ENCODE measurements around the gene SIK3. TPM values are rescaled to one million over a fixed set of nuclear protein-coding genes. Genes with fewer than 3 reads are reported as not detected.

SIK3 gene
- total RNA-seq, 4 donors from 2014 or later: 45.0 to 70.2 (median 48.8) TPM

DNA sequence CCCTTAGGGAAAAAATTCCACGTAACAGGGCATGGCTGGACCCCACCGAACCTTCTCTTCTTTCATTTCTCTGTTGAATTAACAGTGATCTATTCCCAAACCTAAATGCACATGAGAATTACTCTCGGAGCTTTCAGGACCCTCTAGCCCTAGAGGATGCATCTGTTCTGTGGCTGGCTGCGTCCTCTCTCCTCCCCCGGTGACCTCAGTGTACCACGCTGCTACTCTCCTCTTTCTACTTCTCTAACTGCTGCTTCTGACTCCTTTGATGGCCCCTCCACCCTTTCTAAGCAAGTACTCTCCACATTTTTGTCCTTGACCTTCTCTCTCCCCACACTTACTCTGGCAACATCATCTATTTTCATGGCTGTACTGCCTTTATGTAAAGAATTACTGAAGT is 248.7 kb downstream of the SIK3 start:
- Histone ChIP-seq H3K9me3 (no peaks in the 10 kb centered on the region), H3K27me3 (no peaks in the 10 kb centered on the region), H3K36me3 (peaks cover 0 to 67% (median 20%) of the 10 kb centered on the region in 3 donors), H3K4me3 (no peak overlapping the region), H3K4me1 (peaks cover 0 to 36% (median 30%) of the 10 kb centered on the region in 4 donors), H3K27ac (no peak overlapping the region)
- 87 to 93% methylated on average over 6 of the region's 6 CpGs for WGBS, 2 donors
- TF ChIP-seq POLR2A (IDR thresholded peaks at IDR 0.05) (no peak), EP300 (IDR thresholded peaks at IDR 0.05) (no peak)
- TF ChIP-seq, protein P1, sequence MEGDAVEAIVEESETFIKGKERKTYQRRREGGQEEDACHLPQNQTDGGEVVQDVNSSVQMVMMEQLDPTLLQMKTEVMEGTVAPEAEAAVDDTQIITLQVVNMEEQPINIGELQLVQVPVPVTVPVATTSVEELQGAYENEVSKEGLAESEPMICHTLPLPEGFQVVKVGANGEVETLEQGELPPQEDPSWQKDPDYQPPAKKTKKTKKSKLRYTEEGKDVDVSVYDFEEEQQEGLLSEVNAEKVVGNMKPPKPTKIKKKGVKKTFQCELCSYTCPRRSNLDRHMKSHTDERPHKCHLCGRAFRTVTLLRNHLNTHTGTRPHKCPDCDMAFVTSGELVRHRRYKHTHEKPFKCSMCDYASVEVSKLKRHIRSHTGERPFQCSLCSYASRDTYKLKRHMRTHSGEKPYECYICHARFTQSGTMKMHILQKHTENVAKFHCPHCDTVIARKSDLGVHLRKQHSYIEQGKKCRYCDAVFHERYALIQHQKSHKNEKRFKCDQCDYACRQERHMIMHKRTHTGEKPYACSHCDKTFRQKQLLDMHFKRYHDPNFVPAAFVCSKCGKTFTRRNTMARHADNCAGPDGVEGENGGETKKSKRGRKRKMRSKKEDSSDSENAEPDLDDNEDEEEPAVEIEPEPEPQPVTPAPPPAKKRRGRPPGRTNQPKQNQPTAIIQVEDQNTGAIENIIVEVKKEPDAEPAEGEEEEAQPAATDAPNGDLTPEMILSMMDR (IDR thresholded peaks at IDR 0.05): no peak
- no peak for DNase-seq (ENCODE audit: low spot score in 2 of 2)

- peaks cover 0 to 32% (median 28%) of the 10 kb centered on the region in 4 donors for H3K4me1 ChIP-seq
- H3K4me3 ChIP-seq: no peak overlapping the region
- no peaks in the 10 kb centered on the region for H3K27me3 ChIP-seq
- TF ChIP-seq, protein P1 (IDR thresholded peaks at IDR 0.05): no peak
- no peak for TF ChIP-seq POLR2A (IDR thresholded peaks at IDR 0.05)
- no peak for TF ChIP-seq EP300 (IDR thresholded peaks at IDR 0.05)
- no peak for DNase-seq (ENCODE audit: low spot score in 2 of 2)
- WGBS, 2 donors: 95 to 97% methylated on average over 12 of the region's 12 CpGs
- peaks cover 0 to 66% (median 20%) of the 10 kb centered on the region in 3 donors for H3K36me3 ChIP-seq
- no peaks in the 10 kb centered on the region for H3K9me3 ChIP-seq
- no peak overlapping the region for H3K27ac ChIP-seq
Measured at GRCh38 chr11:116849060-116849459, 249.2 kb downstream of the SIK3 start.

GRCh38 chr11:116847612-116848011 is 250.6 kb downstream of the SIK3 start:
- TF ChIP-seq POLR2A (IDR thresholded peaks at IDR 0.05) (no peak), EP300 (IDR thresholded peaks at IDR 0.05) (no peak)
- TF ChIP-seq, protein P1 (IDR thresholded peaks at IDR 0.05): no peak
- no peaks in the 10 kb centered on the region for H3K9me3 ChIP-seq
- peaks cover 3 to 71% (median 20%) of the 10 kb centered on the region in 3 donors for H3K36me3 ChIP-seq
- H3K4me1 ChIP-seq: peaks cover 0 to 18% (median 16%) of the 10 kb centered on the region in 4 donors
- DNase-seq (ENCODE audit: low spot score in 2 of 2): no peak
- H3K27me3 ChIP-seq: no peaks in the 10 kb centered on the region
- H3K4me3 ChIP-seq: no peak overlapping the region
- WGBS, 2 donors: 96% methylated on average over 4 of the region's 4 CpGs
- no peak overlapping the region for H3K27ac ChIP-seq

DNA sequence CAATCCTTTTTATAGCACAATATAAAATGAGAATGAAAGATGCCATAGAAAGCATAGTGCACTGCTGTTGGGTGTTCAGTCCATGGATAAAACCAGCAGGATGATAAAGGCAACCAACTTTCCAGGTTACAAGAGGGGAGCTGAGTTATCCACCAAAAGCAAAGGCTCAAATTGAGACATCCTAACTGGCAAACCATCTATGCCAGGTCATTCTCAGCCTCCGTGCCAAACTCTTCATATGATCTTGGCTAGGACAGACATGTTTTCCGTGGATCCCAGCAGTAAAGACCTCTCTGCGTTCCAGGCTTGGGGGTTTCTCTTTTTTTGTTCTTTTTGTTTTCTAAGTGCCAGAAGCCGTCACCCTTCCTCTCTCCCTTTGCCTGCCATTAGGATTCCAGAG is 253.5 kb downstream of the SIK3 start:
- Histone ChIP-seq H3K27ac (peak overlapping the region in 2 of 4 donors; percentile 7 to 48), H3K4me1 (peaks cover 0 to 13% (median 6%) of the 10 kb centered on the region in 4 donors), H3K27me3 (no peaks in the 10 kb centered on the region), H3K9me3 (no peaks in the 10 kb centered on the region), H3K36me3 (peaks cover 3 to 71% (median 20%) of the 10 kb centered on the region in 3 donors), H3K4me3 (no peak overlapping the region)
- TF ChIP-seq, protein P1 (IDR thresholded peaks at IDR 0.05): no peak
- TF ChIP-seq POLR2A (IDR thresholded peaks at IDR 0.05) (no peak), EP300 (IDR thresholded peaks at IDR 0.05) (no peak)
- 71 to 75% methylated on average over 4 of the region's 4 CpGs for WGBS, 2 donors
- DNase-seq (ENCODE audit: low spot score in 2 of 2): no peak

DNA sequence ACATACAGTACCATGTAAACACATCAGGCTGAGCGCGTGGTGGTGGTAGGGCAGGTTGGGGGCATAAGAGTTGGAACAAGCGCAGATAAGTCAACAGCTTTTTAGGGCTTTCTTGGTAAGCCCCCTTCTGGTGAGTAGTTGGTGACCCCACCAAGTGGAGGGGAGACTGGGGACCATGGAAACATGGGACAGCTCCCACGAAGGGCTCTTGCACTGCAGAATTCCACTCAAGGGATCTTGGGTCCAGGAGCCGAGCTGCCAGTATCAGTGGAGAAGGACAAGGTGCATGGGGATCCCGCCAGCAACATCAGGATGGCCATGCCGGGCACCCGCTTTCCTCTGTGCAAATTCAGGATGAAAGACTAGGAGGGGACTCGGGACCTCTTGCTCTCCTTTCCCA is 254.6 kb downstream of the SIK3 start:
- no peak for DNase-seq (ENCODE audit: low spot score in 2 of 2)
- H3K4me1 ChIP-seq: peaks cover 0 to 22% (median 6%) of the 10 kb centered on the region in 4 donors
- WGBS, 2 donors: 95 to 96% methylated on average over 9 of the region's 9 CpGs
- H3K36me3 ChIP-seq: peaks cover 3 to 60% (median 14%) of the 10 kb centered on the region in 3 donors
- no peaks in the 10 kb centered on the region for H3K27me3 ChIP-seq
- H3K9me3 ChIP-seq: no peaks in the 10 kb centered on the region
- TF ChIP-seq, protein P1 (IDR thresholded peaks at IDR 0.05): no peak
- TF ChIP-seq EP300 (IDR thresholded peaks at IDR 0.05): no peak
- no peak for TF ChIP-seq POLR2A (IDR thresholded peaks at IDR 0.05)
- H3K4me3 ChIP-seq: no peak overlapping the region
- H3K27ac ChIP-seq: no peak overlapping the region
